Astrocyte (in vitro differentiated cells and primary cell): ENCODE results near the gene SMAD7. TPM values are rescaled to one million over a fixed set of nuclear protein-coding genes. Genes with fewer than 3 reads are reported as not detected.

ENCODE experiments used
- DNase-seq: peaks from one replicate; pipeline ENCODE4 v3.0.0-alpha.2; 2010; ENCODE audit warnings: low read depth
- FAIRE-seq: peaks from 2 replicates; lab custom pipeline; 2011; peaks lifted over from hg19 to GRCh38; lab: Jason Lieb, UNC
- H2AFZ ChIP-seq: 2 replicates; pipeline ENCODE4 v1.6.0; 2012; ENCODE audit warnings: low read depth, low read length, inconsistent platforms
- H3K27ac ChIP-seq: 2 replicates; pipeline ENCODE4 v1.5.1; 2011; ENCODE audit warnings: low read depth, low read length, inconsistent platforms
- H3K27me3 ChIP-seq: 2 replicates; pipeline ENCODE4 v1.6.0; 2011; ENCODE audit warnings: low read length, inconsistent platforms; ENCODE audit not compliant: insufficient read depth
- H3K36me3 ChIP-seq: 2 replicates; pipeline ENCODE4 v1.5.1; 2011; ENCODE audit warnings: low read length, inconsistent platforms; ENCODE audit not compliant: insufficient read depth
- H3K4me1 ChIP-seq: 2 replicates; pipeline ENCODE4 v1.5.1; 2011; ENCODE audit warnings: low read length, inconsistent platforms; ENCODE audit not compliant: insufficient read depth
- H3K4me2 ChIP-seq: 2 replicates; pipeline ENCODE4 v1.6.0; 2012; ENCODE audit warnings: low read length, inconsistent platforms
- H3K4me3 ChIP-seq: 2 replicates; pipeline ENCODE4 v1.5.1; 2011; ENCODE audit warnings: low read depth, mild to moderate bottlenecking, low read length, inconsistent platforms; ENCODE audit not compliant: insufficient read depth
- H3K79me2 ChIP-seq: 2 replicates; pipeline ENCODE4 v1.6.0; 2012; ENCODE audit warnings: mild to moderate bottlenecking, low read length, inconsistent platforms; ENCODE audit not compliant: insufficient read depth
- H3K9ac ChIP-seq: 2 replicates; pipeline ENCODE4 v1.6.0; 2012; ENCODE audit warnings: mild to moderate bottlenecking, low read length, inconsistent platforms
- H3K9me3 ChIP-seq: 2 replicates; pipeline ENCODE4 v1.5.1; 2012; ENCODE audit warnings: low read depth, mild to moderate bottlenecking, low read length, inconsistent platforms; ENCODE audit not compliant: insufficient read depth
- H4K20me1 ChIP-seq: 2 replicates; pipeline ENCODE4 v1.6.0; 2012; ENCODE audit warnings: low read length, inconsistent platforms; ENCODE audit not compliant: insufficient read depth
- H3K27ac Mint-ChIP-seq: one replicate; pipeline ENCODE4 v1.8.0; 2021; ENCODE audit warnings: mild to moderate bottlenecking, mixed read lengths; ENCODE audit not compliant: unreplicated experiment
- H3K27me3 Mint-ChIP-seq: one replicate; pipeline ENCODE4 v1.8.0; 2021; ENCODE audit warnings: low read depth, mixed read lengths; ENCODE audit not compliant: unreplicated experiment
- H3K36me3 Mint-ChIP-seq: one replicate; pipeline ENCODE4 v1.8.0; 2021; ENCODE audit warnings: low read depth, mixed read lengths; ENCODE audit not compliant: unreplicated experiment
- H3K4me1 Mint-ChIP-seq: one replicate; pipeline ENCODE4 v1.8.0; 2021; ENCODE audit warnings: low read depth, mixed read lengths; ENCODE audit not compliant: unreplicated experiment
- H3K4me3 Mint-ChIP-seq: one replicate; pipeline ENCODE4 v1.8.0; 2021; ENCODE audit warnings: mild to moderate bottlenecking, moderate library complexity, mixed read lengths; ENCODE audit not compliant: unreplicated experiment
- H3K9me3 Mint-ChIP-seq: one replicate; pipeline ENCODE4 v1.8.0; 2021; ENCODE audit warnings: mild to moderate bottlenecking, mixed read lengths; ENCODE audit not compliant: unreplicated experiment
- CTCF ChIP-seq: IDR thresholded peaks from 2 replicates; pipeline ENCODE4 v1.5.1; 2011; ENCODE audit warnings: low read depth, mild to moderate bottlenecking, inconsistent platforms, low read length, moderate library complexity; ENCODE audit not compliant: insufficient read depth
- EZH2 ChIP-seq: IDR thresholded peaks from 2 replicates; pipeline ENCODE4 v1.6.1; 2012; ENCODE audit warnings: mild to moderate bottlenecking, low read length, inconsistent platforms; ENCODE audit not compliant: insufficient read depth
- total RNA-seq: library from RNA; stranded (reverse); gene quantifications from 2 replicates; pipeline ENCODE4 v1.2.1, GENCODE V29; 2021

SMAD7 gene
- total RNA-seq, 1 donor from 2014 or later, result 62.9 TPM

GRCh38 chr18:48910972-48911545 lies 39.7 kb downstream of the SMAD7 start:
- Mint-ChIP-seq H3K27me3 (no peaks in the 10 kb centered on the region), H3K27ac (no peak overlapping the region), H3K4me1 (peaks cover 6% of the 10 kb centered on the region), H3K36me3 (no peaks in the 10 kb centered on the region), H3K9me3 (peaks cover 3% of the 10 kb centered on the region), H3K4me3 (no peak overlapping the region)
- no peak for TF ChIP-seq EZH2
- TF ChIP-seq CTCF, result no peak
- no peaks in the 10 kb centered on the region for H3K79me2 ChIP-seq
- no peaks in the 10 kb centered on the region for H3K9me3 ChIP-seq
- no peaks in the 10 kb centered on the region for H4K20me1 ChIP-seq
- H3K27me3 ChIP-seq, result no peaks in the 10 kb centered on the region
- no peaks in the 10 kb centered on the region for H3K36me3 ChIP-seq
- FAIRE-seq (no peak), DNase-seq (no peak)
- peaks cover 9% of the 10 kb centered on the region for H3K4me1 ChIP-seq
- no peak overlapping the region for H3K27ac ChIP-seq
- no peak overlapping the region for H2AFZ ChIP-seq
- no peak overlapping the region for H3K4me3 ChIP-seq
- H3K9ac ChIP-seq, result no peak overlapping the region
- no peak overlapping the region for H3K4me2 ChIP-seq

- Histone ChIP-seq H3K9ac (no peak overlapping the region), H3K4me2 (no peak overlapping the region), H3K27ac (no peak overlapping the region), H3K79me2 (no peaks in the 10 kb centered on the region), H3K36me3 (no peaks in the 10 kb centered on the region), H3K9me3 (peaks cover 6% of the 10 kb centered on the region), H2AFZ (no peak overlapping the region), H3K4me3 (no peak overlapping the region), H4K20me1 (no peaks in the 10 kb centered on the region), H3K27me3 (no peaks in the 10 kb centered on the region), H3K4me1 (no peaks in the 10 kb centered on the region)
- no peaks in the 10 kb centered on the region for H3K27me3 Mint-ChIP-seq
- H3K4me1 Mint-ChIP-seq, result no peaks in the 10 kb centered on the region
- H3K27ac Mint-ChIP-seq, result no peak overlapping the region
- H3K9me3 Mint-ChIP-seq, result peaks cover 12% of the 10 kb centered on the region
- H3K4me3 Mint-ChIP-seq, result no peak overlapping the region
- no peak for TF ChIP-seq CTCF
- no peak for TF ChIP-seq EZH2
- no peak for FAIRE-seq
- peaks cover 4% of the 10 kb centered on the region for H3K36me3 Mint-ChIP-seq
- DNase-seq, result no peak
These were observed 41.0 kb downstream of the SMAD7 start for GRCh38 chr18:48909721-48910120.

DNA sequence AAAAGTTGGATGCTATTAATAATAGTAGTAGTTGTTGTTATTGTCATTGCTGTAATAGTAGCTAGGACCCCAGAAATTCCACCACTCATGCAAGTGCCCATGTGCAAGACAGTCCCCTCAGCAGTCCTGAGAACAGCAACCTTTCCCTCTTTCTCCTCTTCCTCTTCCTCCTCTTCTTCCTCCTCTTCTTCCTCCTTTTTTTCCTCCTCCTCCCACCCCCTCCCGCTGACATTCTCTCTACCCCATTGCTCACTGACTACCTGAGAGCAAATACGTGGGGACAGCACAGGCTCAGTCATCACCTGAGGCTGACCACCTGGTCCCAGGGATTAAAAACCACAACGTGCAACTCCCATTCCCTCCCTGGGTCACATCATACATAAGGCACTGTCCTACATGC lies 41.8 kb downstream of the SMAD7 start:
- TF ChIP-seq CTCF (no peak), EZH2 (no peak)
- Mint-ChIP-seq H3K4me3 (no peak overlapping the region), H3K36me3 (peaks cover 8% of the 10 kb centered on the region), H3K27ac (no peak overlapping the region), H3K4me1 (peaks cover 5% of the 10 kb centered on the region), H3K27me3 (no peaks in the 10 kb centered on the region), H3K9me3 (peaks cover 20% of the 10 kb centered on the region)
- peaks cover 14% of the 10 kb centered on the region for H3K9me3 ChIP-seq
- DNase-seq, result no peak
- H3K79me2 ChIP-seq, result no peaks in the 10 kb centered on the region
- no peak overlapping the region for H2AFZ ChIP-seq
- no peak overlapping the region for H3K4me2 ChIP-seq
- H3K4me1 ChIP-seq, result peaks cover 5% of the 10 kb centered on the region
- no peak overlapping the region for H3K4me3 ChIP-seq
- no peaks in the 10 kb centered on the region for H3K27me3 ChIP-seq
- H3K27ac ChIP-seq, result no peak overlapping the region
- no peaks in the 10 kb centered on the region for H4K20me1 ChIP-seq
- H3K36me3 ChIP-seq, result no peaks in the 10 kb centered on the region
- H3K9ac ChIP-seq, result no peak overlapping the region
- no peak for FAIRE-seq
